HepG2 (cell line): ENCODE results near the gene PLXNB2. TPM values are rescaled to one million over a fixed set of nuclear protein-coding genes. Genes with fewer than 3 reads are reported as not detected.

Experiments used
- AHR ChIP-seq: IDR thresholded peaks from 2 replicates; pipeline ENCODE4 v1.6.1; 2018; ENCODE audit warnings: missing genetic modification reagents, missing compliant biosample characterization
- DR1 ChIP-seq: sonication (generic); formaldehyde crosslinking; IDR thresholded peaks from 2 replicates; pipeline ENCODE4 v1.8.0; 2021; ENCODE audit warnings: mild to moderate bottlenecking, missing genetic modification reagents, inconsistent platforms
- ERF ChIP-seq: IDR thresholded peaks from 2 replicates; pipeline ENCODE4 v1.6.1; 2018; ENCODE audit warnings: missing biosample characterization, missing genetic modification reagents
- GABPB1 ChIP-seq: IDR thresholded peaks from 2 replicates; pipeline ENCODE4 v1.6.1; 2016; ENCODE audit warnings: mild to moderate bottlenecking, missing genetic modification reagents, moderate library complexity, missing compliant biosample characterization
- HIVEP1 ChIP-seq: sonication (generic); formaldehyde crosslinking; IDR thresholded peaks from 2 replicates; pipeline ENCODE4 v1.4.0; 2020; ENCODE audit warnings: mild to moderate bottlenecking, missing genetic modification reagents
- IKZF1 ChIP-seq: fragments of 450-650 bp; IDR thresholded peaks from 2 replicates; pipeline ENCODE4 v1.7.1; 2016
- NFATC3 ChIP-seq: sonication (generic); formaldehyde crosslinking; IDR thresholded peaks from 2 replicates; pipeline ENCODE4 v1.5.1; 2020; ENCODE audit warnings: mild to moderate bottlenecking, missing genetic modification reagents
- NFKB2 ChIP-seq: sonication (generic); formaldehyde crosslinking; IDR thresholded peaks from 2 replicates; pipeline ENCODE4 v1.4.0; 2020; ENCODE audit warnings: missing genetic modification reagents, borderline replicate concordance
- SRY ChIP-seq: sonication (generic); formaldehyde crosslinking; IDR thresholded peaks from 2 replicates; pipeline ENCODE4 v1.8.0; 2022; ENCODE audit warnings: mild to moderate bottlenecking, missing genetic modification reagents
- TAF1 ChIP-seq: sonication (generic); formaldehyde crosslinking; IDR thresholded peaks from 2 replicates; pipeline ENCODE4 v1.4.0; 2020; ENCODE audit warnings: missing genetic modification reagents
- TBX3 ChIP-seq: fragments of 450-650 bp; IDR thresholded peaks from 2 replicates; pipeline ENCODE4 v1.6.1; 2017; ENCODE audit warnings: antibody characterized with exemption, mild to moderate bottlenecking, inconsistent platforms, borderline replicate concordance
- ZFY ChIP-seq: sonication (generic); formaldehyde crosslinking; IDR thresholded peaks from 2 replicates; pipeline ENCODE4 v1.4.0; 2020; ENCODE audit warnings: missing genetic modification reagents
- ZNF101 ChIP-seq: sonication (generic); formaldehyde crosslinking; IDR thresholded peaks from 2 replicates; pipeline ENCODE4 v1.4.0; 2020; ENCODE audit warnings: mild to moderate bottlenecking, low read depth, missing genetic modification reagents, borderline replicate concordance
- ZNF362 ChIP-seq: sonication (generic); formaldehyde crosslinking; IDR thresholded peaks from 2 replicates; pipeline ENCODE4 v1.4.0; 2020; ENCODE audit warnings: missing genetic modification reagents, mild to moderate bottlenecking, borderline replicate concordance
- ZNF598 ChIP-seq: sonication (generic); formaldehyde crosslinking; IDR thresholded peaks from 2 replicates; pipeline ENCODE4 v1.5.1; 2020; ENCODE audit warnings: mild to moderate bottlenecking, missing genetic modification reagents, borderline replicate concordance
- ZNF616 ChIP-seq: sonication (generic); formaldehyde crosslinking; IDR thresholded peaks from 2 replicates; pipeline ENCODE4 v1.5.0; 2020; ENCODE audit warnings: low read depth, mild to moderate bottlenecking, missing genetic modification reagents
- polyA plus RNA-seq, 8 experiments: library from polyadenylated mRNA; depleted of rRNA in 3 of 8; stranded (reverse) in 7 of 8; unstranded in 1 of 8; fragments of >200 nt; fragmentation: Illumina TruSeq in 4 of 8; extraction: Trizol in 4 of 8; gene quantifications; 2 replicates each; pipeline versions ENCODE4 v1.2.1 to v1.2.3, GENCODE V29; 2011 to 2016; ENCODE audit warnings: low read depth in 4 of 8, missing spikeins in 1 of 8, mixed read lengths in 1 of 8; ENCODE audit not compliant: insufficient read depth in 1 of 8
- total RNA-seq, 5 experiments: library from RNA; depleted of rRNA; stranded (reverse); fragments of >200 nt; fragmentation: Illumina TruSeq; extraction: Trizol; gene quantifications; 2 replicates each; pipeline ENCODE4 v1.2.3, GENCODE V29; 2016; ENCODE audit warnings: low read depth in 1 of 5
- TF ChIP-seq, protein P1 (sequence below): IDR thresholded peaks from 2 replicates; pipeline ENCODE4 v1.6.1; 2012; ENCODE audit warnings: inconsistent platforms
- TF ChIP-seq, protein P2 (sequence below): IDR thresholded peaks from 2 replicates; pipeline ENCODE4 v1.4.0; 2020; ENCODE audit warnings: mild to moderate bottlenecking, missing genetic modification reagents
- TF ChIP-seq, protein P3 (sequence below): IDR thresholded peaks from 2 replicates; pipeline ENCODE4 v1.6.1; 2016; ENCODE audit warnings: missing compliant biosample characterization, missing genetic modification reagents, borderline replicate concordance
- TF ChIP-seq, protein P4 (sequence below): sonication (generic); formaldehyde crosslinking; IDR thresholded peaks from 2 replicates; pipeline ENCODE4 v1.5.1; 2020; ENCODE audit warnings: missing genetic modification reagents, mild to moderate bottlenecking, borderline replicate concordance

The PLXNB2 gene
- total and polyA plus RNA-seq, 2 of the 13 experiments (the other 11 are each of a cell fraction or from before 2014, with no cell fraction given): 32.6 to 68.9 TPM

DNA sequence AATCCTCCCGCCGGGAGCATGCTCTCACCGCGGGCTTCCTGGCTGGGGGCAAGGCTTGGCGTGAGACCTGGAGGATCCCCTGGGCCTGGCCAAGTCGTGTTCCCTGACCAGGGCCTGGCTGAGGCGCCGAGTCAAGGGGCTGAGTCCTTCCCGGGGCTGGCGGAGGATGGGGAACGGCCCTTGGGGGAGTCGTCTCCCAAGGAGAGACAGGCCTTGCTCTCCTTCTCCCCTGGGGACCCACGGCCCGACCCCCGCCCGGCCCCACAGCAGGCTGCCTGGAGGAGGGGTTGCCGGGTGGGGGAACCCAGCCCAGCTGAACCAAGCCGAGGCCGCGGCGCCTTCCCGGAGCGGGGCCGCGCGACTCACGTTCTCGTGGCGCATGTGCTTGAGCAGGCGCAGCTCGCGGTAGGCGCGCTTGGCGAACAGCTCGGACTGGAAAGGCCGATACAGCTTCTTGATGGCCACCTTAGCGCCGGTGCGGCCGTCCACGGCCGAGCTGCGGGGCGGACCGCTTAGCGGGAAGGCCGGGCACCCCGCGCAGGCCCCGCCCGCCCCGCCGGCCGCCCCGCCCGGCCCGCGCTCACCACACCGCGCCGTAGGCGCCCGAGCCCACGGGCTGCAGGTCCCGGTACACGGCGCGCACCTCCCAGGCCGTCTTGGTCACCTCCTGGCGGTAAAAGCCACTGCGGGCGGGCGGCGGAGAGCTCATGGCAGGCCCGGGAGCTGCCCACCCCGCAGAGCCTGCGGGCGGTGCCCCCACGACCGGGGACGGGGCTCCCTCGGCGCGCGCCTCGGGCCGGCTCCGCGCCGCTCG is 46.4 kb downstream of the PLXNB2 start (continued):
- peak; percentile 29; the same call in 1 of the 2 replicates for TF ChIP-seq TAF1
- TF ChIP-seq HIVEP1: peak; percentile 78
- peak; percentile 58; the same call in 1 of the 2 replicates for TF ChIP-seq NFKB2 (CRISPR knock-in tag)
- 0 out of 2 replicates have a peak, but pooled peaks have one; percentile 34 for TF ChIP-seq SRY (CRISPR knock-in tag)
- TF ChIP-seq IKZF1: no peak
- TF ChIP-seq, protein P1, sequence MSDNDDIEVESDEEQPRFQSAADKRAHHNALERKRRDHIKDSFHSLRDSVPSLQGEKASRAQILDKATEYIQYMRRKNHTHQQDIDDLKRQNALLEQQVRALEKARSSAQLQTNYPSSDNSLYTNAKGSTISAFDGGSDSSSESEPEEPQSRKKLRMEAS: peak; percentile 87
- TF ChIP-seq ZNF362 (CRISPR knock-in tag): no peak
- TF ChIP-seq AHR (CRISPR knock-in tag): no peak
- TF ChIP-seq ZNF101: no peak
- TF ChIP-seq, protein P2, sequence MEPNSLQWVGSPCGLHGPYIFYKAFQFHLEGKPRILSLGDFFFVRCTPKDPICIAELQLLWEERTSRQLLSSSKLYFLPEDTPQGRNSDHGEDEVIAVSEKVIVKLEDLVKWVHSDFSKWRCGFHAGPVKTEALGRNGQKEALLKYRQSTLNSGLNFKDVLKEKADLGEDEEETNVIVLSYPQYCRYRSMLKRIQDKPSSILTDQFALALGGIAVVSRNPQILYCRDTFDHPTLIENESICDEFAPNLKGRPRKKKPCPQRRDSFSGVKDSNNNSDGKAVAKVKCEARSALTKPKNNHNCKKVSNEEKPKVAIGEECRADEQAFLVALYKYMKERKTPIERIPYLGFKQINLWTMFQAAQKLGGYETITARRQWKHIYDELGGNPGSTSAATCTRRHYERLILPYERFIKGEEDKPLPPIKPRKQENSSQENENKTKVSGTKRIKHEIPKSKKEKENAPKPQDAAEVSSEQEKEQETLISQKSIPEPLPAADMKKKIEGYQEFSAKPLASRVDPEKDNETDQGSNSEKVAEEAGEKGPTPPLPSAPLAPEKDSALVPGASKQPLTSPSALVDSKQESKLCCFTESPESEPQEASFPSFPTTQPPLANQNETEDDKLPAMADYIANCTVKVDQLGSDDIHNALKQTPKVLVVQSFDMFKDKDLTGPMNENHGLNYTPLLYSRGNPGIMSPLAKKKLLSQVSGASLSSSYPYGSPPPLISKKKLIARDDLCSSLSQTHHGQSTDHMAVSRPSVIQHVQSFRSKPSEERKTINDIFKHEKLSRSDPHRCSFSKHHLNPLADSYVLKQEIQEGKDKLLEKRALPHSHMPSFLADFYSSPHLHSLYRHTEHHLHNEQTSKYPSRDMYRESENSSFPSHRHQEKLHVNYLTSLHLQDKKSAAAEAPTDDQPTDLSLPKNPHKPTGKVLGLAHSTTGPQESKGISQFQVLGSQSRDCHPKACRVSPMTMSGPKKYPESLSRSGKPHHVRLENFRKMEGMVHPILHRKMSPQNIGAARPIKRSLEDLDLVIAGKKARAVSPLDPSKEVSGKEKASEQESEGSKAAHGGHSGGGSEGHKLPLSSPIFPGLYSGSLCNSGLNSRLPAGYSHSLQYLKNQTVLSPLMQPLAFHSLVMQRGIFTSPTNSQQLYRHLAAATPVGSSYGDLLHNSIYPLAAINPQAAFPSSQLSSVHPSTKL (CRISPR knock-in tag): no peak
- peak; percentile 26; the same call in 1 of the 2 replicates for TF ChIP-seq DR1
- 0 out of 2 replicates have a peak, but pooled peaks have one; percentile 30 for TF ChIP-seq ZNF616 (CRISPR knock-in tag)
- no peak for TF ChIP-seq TBX3
- no peak for TF ChIP-seq ERF
- TF ChIP-seq ZFY (CRISPR knock-in tag): peak; percentile 78
- TF ChIP-seq, protein P3, sequence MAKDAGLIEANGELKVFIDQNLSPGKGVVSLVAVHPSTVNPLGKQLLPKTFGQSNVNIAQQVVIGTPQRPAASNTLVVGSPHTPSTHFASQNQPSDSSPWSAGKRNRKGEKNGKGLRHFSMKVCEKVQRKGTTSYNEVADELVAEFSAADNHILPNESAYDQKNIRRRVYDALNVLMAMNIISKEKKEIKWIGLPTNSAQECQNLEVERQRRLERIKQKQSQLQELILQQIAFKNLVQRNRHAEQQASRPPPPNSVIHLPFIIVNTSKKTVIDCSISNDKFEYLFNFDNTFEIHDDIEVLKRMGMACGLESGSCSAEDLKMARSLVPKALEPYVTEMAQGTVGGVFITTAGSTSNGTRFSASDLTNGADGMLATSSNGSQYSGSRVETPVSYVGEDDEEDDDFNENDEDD: peak; percentile 54
- no peak; the same call in 1 of the 2 replicates for TF ChIP-seq ZNF598
- peak; percentile 55; the same call in 1 of the 2 replicates for TF ChIP-seq GABPB1
- 0 out of 2 replicates have a peak, but pooled peaks have one; percentile 23 for TF ChIP-seq NFATC3
- TF ChIP-seq, protein P4, sequence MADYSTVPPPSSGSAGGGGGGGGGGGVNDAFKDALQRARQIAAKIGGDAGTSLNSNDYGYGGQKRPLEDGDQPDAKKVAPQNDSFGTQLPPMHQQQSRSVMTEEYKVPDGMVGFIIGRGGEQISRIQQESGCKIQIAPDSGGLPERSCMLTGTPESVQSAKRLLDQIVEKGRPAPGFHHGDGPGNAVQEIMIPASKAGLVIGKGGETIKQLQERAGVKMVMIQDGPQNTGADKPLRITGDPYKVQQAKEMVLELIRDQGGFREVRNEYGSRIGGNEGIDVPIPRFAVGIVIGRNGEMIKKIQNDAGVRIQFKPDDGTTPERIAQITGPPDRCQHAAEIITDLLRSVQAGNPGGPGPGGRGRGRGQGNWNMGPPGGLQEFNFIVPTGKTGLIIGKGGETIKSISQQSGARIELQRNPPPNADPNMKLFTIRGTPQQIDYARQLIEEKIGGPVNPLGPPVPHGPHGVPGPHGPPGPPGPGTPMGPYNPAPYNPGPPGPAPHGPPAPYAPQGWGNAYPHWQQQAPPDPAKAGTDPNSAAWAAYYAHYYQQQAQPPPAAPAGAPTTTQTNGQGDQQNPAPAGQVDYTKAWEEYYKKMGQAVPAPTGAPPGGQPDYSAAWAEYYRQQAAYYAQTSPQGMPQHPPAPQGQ (CRISPR knock-in tag): no peak
